Prostate gland (tissue), 2 donors: Measurements from ENCODE around the gene PDXK.

ENCODE experiments used
- CTCF ChIP-seq, 4 experiments: fragments of 200-600 bp in 2 of 4; fragments of 450-650 bp in 2 of 4; sonication (generic) in 2 of 4; IDR thresholded peaks; 1 replicate in 3 of 4; 2 replicates in 1 of 4; pipeline ENCODE4 v1.5.1; 2016 to 2019; ENCODE audit warnings: antibody characterized with exemption in 4 of 4, mild to moderate bottlenecking in 2 of 4, moderate library complexity in 2 of 4
- POLR2AphosphoS5 ChIP-seq: sonication (generic); formaldehyde crosslinking; IDR thresholded peaks from one replicate; pipeline ENCODE4 v1.6.1; 2017; ENCODE audit warnings: antibody characterized with exemption

- TF ChIP-seq CTCF (IDR thresholded peaks at IDR 0.05) (no peak), POLR2AphosphoS5 (no peak)
Observed at GRCh38 chr21:43693981-43694380, 24.9 kb upstream of the PDXK start.
